GM19099 (cell line): ENCODE data around the gene BIN1.

Experiments
- POLR2A ChIP-seq: IDR thresholded peaks from 3 replicates; pipeline ENCODE4 v1.6.1; 2011; ENCODE audit warnings: low read depth; ENCODE audit not compliant: insufficient read length; ENCODE audit errors: extremely low read depth

Gene BIN1

GRCh38 chr2:127065299-127065939, 41.5 kb downstream of the BIN1 start:
- no peak for TF ChIP-seq POLR2A

GRCh38 chr2:127064642-127065250, 42.2 kb downstream of the BIN1 start:
- TF ChIP-seq POLR2A = peak; percentile 45

GRCh38 chr2:127063701-127064590, 43.0 kb downstream of the BIN1 start:
- TF ChIP-seq POLR2A = no peak

- TF ChIP-seq POLR2A = no peak
These were observed 45.3 kb downstream of the BIN1 start for GRCh38 chr2:127061375-127062273.

GRCh38 chr2:127060264-127060945, 46.5 kb downstream of the BIN1 start:
- no peak for TF ChIP-seq POLR2A

- no peak for TF ChIP-seq POLR2A
These were observed 47.4 kb downstream of the BIN1 start for GRCh38 chr2:127059559-127059958.

- TF ChIP-seq POLR2A = no peak
These were observed 48.1 kb downstream of the BIN1 start for GRCh38 chr2:127058954-127059252.

GRCh38 chr2:127058246-127058953, 48.6 kb downstream of the BIN1 start:
- TF ChIP-seq POLR2A = no peak

GRCh38 chr2:127057371-127058245, 49.3 kb downstream of the BIN1 start:
- no peak for TF ChIP-seq POLR2A

GRCh38 chr2:127056631-127057370, 50.2 kb downstream of the BIN1 start:
- no peak for TF ChIP-seq POLR2A

- TF ChIP-seq POLR2A = no peak
These were observed 50.9 kb downstream of the BIN1 start for GRCh38 chr2:127056086-127056485.

GRCh38 chr2:127055786-127056076, 51.2 kb downstream of the BIN1 start:
- no peak for TF ChIP-seq POLR2A
